K562 (cell line): ENCODE results near the gene METTL8. TPM values are rescaled to one million over a fixed set of nuclear protein-coding genes. Genes with fewer than 3 reads are reported as not detected.

Experiments
- ATAC-seq: fragments of 200-7000 bp; cut with Tn5 transposase; 3 replicates; pipeline ENCODE4 v1.9.1; 2020; ENCODE audit warnings: moderate library complexity
- BruUV-seq: library from RNA; stranded (reverse); fragments of 400-500 nt; replicated peaks from 2 replicates; lab custom pipeline; 2021; lab: Mats Ljungman, UMichigan
- CTCF ChIA-PET: fragments of 300-600 bp; formaldehyde crosslinking; extraction: SDS; loops from one replicate; lab custom pipeline; 2021; ENCODE audit warnings: low intra/inter-chr PET ratio; lab: Yijun Ruan, JAX
- POLR2A ChIA-PET: fragments of 300-600, 350-650 bp; sonication (Branson Sonifier 250); formaldehyde crosslinking; extraction: SDS; loops from one replicate; lab custom pipeline; 2021; ENCODE audit warnings: antibody characterized with exemption, inconsistent platforms; lab: Yijun Ruan, JAX
- DNase-seq, 4 experiments: peaks; one replicate each; pipeline versions ENCODE4 v3.0.0 to v3.0.0-alpha.2; 2011 to 2018; ENCODE audit warnings: low spot score in 3 of 4, mixed read lengths in 3 of 4; ENCODE audit errors: extremely low read depth in 1 of 4
- FAIRE-seq: peaks from 2 replicates; lab custom pipeline; 2011; peaks lifted over from hg19 to GRCh38; lab: Jason Lieb, UNC
- H2AFZ ChIP-seq: 2 replicates; pipeline ENCODE4 v1.6.0; 2011; ENCODE audit warnings: low read depth, low read length, control low read depth, inconsistent platforms
- H3K27ac ChIP-seq: fragments of 200-600 bp; 3 replicates; pipeline ENCODE4 v1.8.0; 2011; ENCODE audit warnings: low read depth, mild to moderate bottlenecking, control low read depth, inconsistent platforms, low read length, moderate library complexity, mixed read lengths; ENCODE audit errors: extremely low read depth
- H3K27me3 ChIP-seq, 2 experiments: fragments of 300-600 bp in 1 of 2; 2 replicates in 1 of 2; 3 replicates in 1 of 2; pipeline versions ENCODE4 v1.6.0 to v1.8.0; 2011; ENCODE audit warnings: inconsistent platforms in 2 of 2, low read length in 2 of 2, mild to moderate bottlenecking in 1 of 2, mixed read lengths in 1 of 2, moderate library complexity in 1 of 2; ENCODE audit not compliant: control insufficient read depth in 2 of 2, insufficient read depth in 2 of 2
- H3K36me3 ChIP-seq: fragments of 300-600 bp; 3 replicates; pipeline ENCODE4 v1.8.0; 2011; ENCODE audit warnings: mild to moderate bottlenecking, low read length, inconsistent platforms; ENCODE audit not compliant: control insufficient read depth, insufficient read depth
- H3K4me1 ChIP-seq, 2 experiments: fragments of 200-600 bp in 1 of 2; replicated peaks in 1 of 2; 2 replicates in 1 of 2; 3 replicates in 1 of 2; pipeline versions ENCODE4 v1.5.1 to v1.8.0; 2011; ENCODE audit warnings: inconsistent platforms in 2 of 2, low read length in 2 of 2, mild to moderate bottlenecking in 1 of 2, mixed read lengths in 1 of 2, moderate library complexity in 1 of 2; ENCODE audit not compliant: control insufficient read depth in 2 of 2, insufficient read depth in 2 of 2
- H3K4me2 ChIP-seq: 2 replicates; pipeline ENCODE4 v1.6.1; 2011; ENCODE audit warnings: low read length, control low read depth, inconsistent platforms, mixed read lengths; ENCODE audit not compliant: insufficient read depth
- H3K4me3 ChIP-seq: fragments of 200-600 bp; sonication (generic), shearing (Covaris generic); 2 replicates; pipeline ENCODE4 v1.5.1; 2016; ENCODE audit warnings: control low read depth, inconsistent platforms
- H3K79me2 ChIP-seq: fragments of 200-600 bp; 3 replicates; pipeline ENCODE4 v1.8.0; 2011; ENCODE audit warnings: low read length, inconsistent platforms; ENCODE audit not compliant: control insufficient read depth, insufficient read depth
- H3K9ac ChIP-seq, 2 experiments: 2 replicates each; pipeline versions ENCODE4 v1.6.0 to v1.6.1; 2011; ENCODE audit warnings: low read depth in 2 of 2, low read length in 2 of 2, control low read depth in 1 of 2, inconsistent platforms in 1 of 2, mild to moderate bottlenecking in 1 of 2, mixed read lengths in 1 of 2; ENCODE audit not compliant: insufficient read depth in 1 of 2
- H3K9me1 ChIP-seq: one replicate; pipeline ENCODE4 v1.6.0; 2011; ENCODE audit warnings: inconsistent platforms, mild to moderate bottlenecking, low read length, moderate library complexity; ENCODE audit not compliant: control insufficient read depth, insufficient read depth
- H3K9me3 ChIP-seq: replicated peaks from 2 replicates; pipeline ENCODE4 v1.5.1; 2011; ENCODE audit warnings: low read depth, low read length, inconsistent platforms; ENCODE audit not compliant: control insufficient read depth, insufficient read depth
- H4K20me1 ChIP-seq: replicated peaks from 2 replicates; pipeline ENCODE4 v1.6.1; 2011; ENCODE audit warnings: low read length, inconsistent platforms, mixed read lengths; ENCODE audit not compliant: control insufficient read depth, insufficient read depth
- DMBX1 ChIP-seq: fragments of 250-450 bp; sonication (Bioruptor Pico); IDR thresholded peaks from 2 replicates; pipeline ENCODE4 v1.8.0; 2022; ENCODE audit warnings: inconsistent platforms, mild to moderate bottlenecking, moderate library complexity, borderline replicate concordance
- ESRRB ChIP-seq: fragments of 250-450 bp; sonication (Bioruptor Pico); IDR thresholded peaks from 2 replicates; pipeline ENCODE4 v1.5.0; 2020; ENCODE audit warnings: mild to moderate bottlenecking, moderate library complexity, borderline replicate concordance
- HNRNPUL1 ChIP-seq: fragments of 200-400 bp; formaldehyde crosslinking; IDR thresholded peaks from 2 replicates; pipeline ENCODE4 v1.6.1; 2017; ENCODE audit warnings: low read length
- L3MBTL2 ChIP-seq: fragments of 450-650 bp; IDR thresholded peaks from 2 replicates; pipeline ENCODE4 v1.6.1; 2016; ENCODE audit warnings: mild to moderate bottlenecking, moderate library complexity
- NCOR1 ChIP-seq: fragments of 450-650 bp; IDR thresholded peaks from 2 replicates; pipeline ENCODE4 v1.6.1; 2016; ENCODE audit warnings: mild to moderate bottlenecking, moderate library complexity
- POLR2B ChIP-seq: fragments of 450-650 bp; IDR thresholded peaks from 2 replicates; pipeline ENCODE4 v1.6.1; 2018; ENCODE audit warnings: low read depth; ENCODE audit not compliant: partially characterized antibody
- RBBP5 ChIP-seq: fragments of 200-600 bp; sonication (generic); IDR thresholded peaks from 2 replicates; pipeline ENCODE4 v1.6.1; 2012; ENCODE audit warnings: borderline replicate concordance, mild to moderate bottlenecking, low read length, control low read depth, inconsistent platforms; ENCODE audit not compliant: insufficient read depth, poor library complexity, severe bottlenecking
- SMC3 ChIP-seq: conservative IDR thresholded peaks from 2 replicates; pipeline ENCODE4 v1.6.1; 2011; ENCODE audit warnings: low read depth, low read length, improper control_type of control experiment; ENCODE audit not compliant: insufficient read depth
- XRCC5 ChIP-seq: fragments of 200-400 bp; formaldehyde crosslinking; IDR thresholded peaks from 2 replicates; pipeline ENCODE4 v1.6.1; 2017; ENCODE audit warnings: low read depth, mild to moderate bottlenecking, low read length
- ZBTB9 ChIP-seq: fragments of 450-650 bp; formaldehyde crosslinking; IDR thresholded peaks from 2 replicates; pipeline ENCODE4 v1.4.0; 2020; ENCODE audit warnings: mild to moderate bottlenecking, moderate library complexity
- ZNF212 ChIP-seq: fragments of 450-650 bp; formaldehyde crosslinking; IDR thresholded peaks from 2 replicates; pipeline ENCODE4 v1.4.0; 2020; ENCODE audit warnings: mild to moderate bottlenecking
- WGBS: fragments of 100-300 bp; shearing (Covaris generic); methylation state at CpG from one replicate; pipeline ENCODE4 v1.1.6; 2016; ENCODE audit warnings: low coverage, mixed read lengths; ENCODE audit not compliant: insufficient coverage; ENCODE audit errors: missing lambda C conversion rate; 5-methylcytosine and 5-hydroxymethylcytosine counted together
- in situ Hi-C: fragments of 300-500 bp; cut with MboI; formaldehyde crosslinking; loops from 4 replicates; pipeline ENCODE4 v1.15.0; 2018; ENCODE audit warnings: inconsistent platforms, mixed read lengths
- intact Hi-C: fragments of 100-400 bp; cut with micrococcal nuclease; formaldehyde crosslinking; loops from 2 replicates; pipeline ENCODE4 v1.14.2; 2022
- polyA plus RNA-seq, 8 experiments: library from polyadenylated mRNA; depleted of rRNA in 4 of 8; stranded (reverse) in 5 of 8; unstranded in 3 of 8; fragments of >200 nt; fragmentation: Nextera tagmentation in 2 of 8; fragmentation: Illumina TruSeq in 1 of 8; extraction: Ambion mirVana in 2 of 8; extraction: Trizol in 1 of 8; gene quantifications; 2 replicates each; pipeline versions ENCODE4 v1.2.1 to v1.2.3, GENCODE V29; 2011 to 2014; ENCODE audit warnings: inconsistent platforms in 1 of 8, missing spikeins in 1 of 8
- total RNA-seq, 7 experiments: library from RNA; depleted of rRNA in 6 of 7; stranded (reverse); fragments of >200 nt in 6 of 7; fragmentation: Illumina TruSeq in 2 of 7; extraction: Trizol in 2 of 7; gene quantifications; 2 replicates each; pipeline versions ENCODE4 v1.2.1 to v1.2.3, GENCODE V29; 2011 to 2021; ENCODE audit warnings: low replicate concordance in 1 of 7
- TF ChIP-seq, protein P1 (sequence below): fragments of 150-350 bp; IDR thresholded peaks from 2 replicates; pipeline ENCODE4 v1.6.1; 2014; ENCODE audit warnings: low read depth, mild to moderate bottlenecking, low read length, borderline replicate concordance
- TF ChIP-seq, protein P2 (sequence below): sonication (generic); formaldehyde crosslinking; IDR thresholded peaks from 2 replicates; pipeline ENCODE4 v1.4.0; 2020; ENCODE audit warnings: mild to moderate bottlenecking, missing genetic modification reagents

The METTL8 gene
- total and polyA plus RNA-seq, 9 of the 15 experiments (the other 6 are each of a cell fraction or from before 2014, with no cell fraction given): 12.9 to 52.6 (median 33.7) TPM

DNA sequence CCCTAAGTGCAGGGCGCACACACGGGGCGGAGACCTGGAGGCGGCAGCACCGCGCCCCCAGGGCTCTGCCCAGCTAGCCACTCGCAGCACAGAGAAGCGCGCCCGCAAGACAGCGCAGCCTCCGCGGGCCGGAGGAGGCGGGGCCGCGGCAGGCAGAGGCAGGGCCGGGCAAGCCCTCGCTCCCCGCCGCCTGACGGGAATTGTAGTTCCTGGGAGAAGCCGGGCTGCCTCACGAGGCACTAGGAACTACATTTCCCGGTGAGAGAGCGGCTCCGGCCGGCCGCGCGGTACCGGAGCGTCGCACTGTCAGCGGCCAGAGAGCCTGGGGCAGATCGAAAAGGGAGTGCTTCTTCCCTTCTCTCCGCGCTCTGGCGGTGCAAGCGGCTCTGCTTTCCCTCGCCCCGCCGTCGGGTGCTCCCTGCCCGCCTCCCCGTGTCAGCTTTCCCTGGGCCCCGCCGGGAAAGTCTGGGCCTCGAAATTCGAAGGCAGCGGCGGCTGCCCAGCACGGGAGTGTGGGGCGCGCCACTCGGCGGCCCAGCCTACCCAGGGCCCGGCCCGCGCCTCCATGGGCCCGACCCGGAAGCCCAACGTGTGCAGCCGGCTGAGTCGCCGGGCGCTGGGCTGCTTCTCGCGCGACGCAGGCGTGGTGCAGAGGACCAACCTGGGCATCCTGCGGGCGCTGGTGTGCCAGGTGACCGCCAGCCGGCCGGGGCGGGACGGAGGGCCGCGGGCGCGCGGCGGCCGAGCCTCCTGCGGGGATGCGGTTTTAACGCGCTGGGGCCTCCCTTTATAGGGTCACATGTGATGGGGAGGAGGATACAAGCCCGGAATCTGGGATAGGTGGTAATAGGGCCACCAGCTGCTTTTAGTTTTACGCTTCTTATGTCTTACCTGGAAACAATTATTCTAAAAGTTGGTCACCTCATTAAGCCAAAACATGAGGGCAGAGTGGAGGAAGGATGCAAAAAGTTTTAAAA lies 511 bp upstream of the METTL8 start, which contains the start of gene DCAF17:
Gene DCAF17 (plus strand): TSS at position 214 of the 977 bp plus-strand sequence. CDS start 352 bp downstream, at position 566.
- H3K27me3 ChIP-seq: no peaks in the 10 kb centered on the region
- POLR2A ChIA-PET: interaction anchor here (0.5 to 2.1 kb wide), 31 partner anchors 10 to 665 kb away, joined by 3 to 15 read pairs (median 3); partner anchors contain the start of genes CYBRD1, GORASP2 and METAP1D
- no peaks in the 10 kb centered on the region for H4K20me1 ChIP-seq
- H3K9ac ChIP-seq: peak within 1 kb of the TSS; percentile 95 to 97
- FAIRE-seq: peak; percentile 91
- intact Hi-C loops: loop anchor here (5.0 kb wide), 2 partner anchors 277 to 462 kb away; no protein-coding TSS in a partner anchor
- WGBS: under 1% methylated on average over 84 of the region's 92 CpGs
- DNase-seq: peak; percentile 81 to 99 (median 96)
- ATAC-seq: peak; percentile 97
- H3K4me3 ChIP-seq: peak within 1 kb of the TSS; percentile 86
- H2AFZ ChIP-seq: peak within 1 kb of the TSS; percentile 95
- in situ Hi-C loops: no loop called here
- no peaks in the 10 kb centered on the region for H3K9me1 ChIP-seq
- H3K27ac ChIP-seq: peak within 1 kb of the TSS; percentile 94
- BruUV-seq: no TSS peak
- H3K36me3 ChIP-seq: peaks cover 46% of the 10 kb centered on the region
- peaks cover 13 to 18% of the 10 kb centered on the region in 2 experiments for H3K4me1 ChIP-seq
- H3K4me2 ChIP-seq: peak within 1 kb of the TSS; percentile 96
- CTCF ChIA-PET: interaction anchor here (1.2 kb wide), 1 partner anchor 276 kb away, joined by 3 read pairs; no protein-coding TSS in a partner anchor
- peaks cover 74% of the 10 kb centered on the region for H3K79me2 ChIP-seq
- peaks cover 7% of the 10 kb centered on the region for H3K9me3 ChIP-seq
- TF ChIP-seq RBBP5 (peak; percentile 98), NCOR1 (no peak), ZNF212 (CRISPR knock-in tag) (peak; percentile 28), SMC3 (no peak), XRCC5 (peak; percentile 95), DMBX1 (0 out of 2 replicates have a peak, but pooled peaks have one; percentile 67), POLR2B (peak; percentile 85), L3MBTL2 (peak; percentile 97), ZBTB9 (CRISPR knock-in tag) (peak; percentile 89), ESRRB (no peak), HNRNPUL1 (no peak)
- TF ChIP-seq, protein P1, sequence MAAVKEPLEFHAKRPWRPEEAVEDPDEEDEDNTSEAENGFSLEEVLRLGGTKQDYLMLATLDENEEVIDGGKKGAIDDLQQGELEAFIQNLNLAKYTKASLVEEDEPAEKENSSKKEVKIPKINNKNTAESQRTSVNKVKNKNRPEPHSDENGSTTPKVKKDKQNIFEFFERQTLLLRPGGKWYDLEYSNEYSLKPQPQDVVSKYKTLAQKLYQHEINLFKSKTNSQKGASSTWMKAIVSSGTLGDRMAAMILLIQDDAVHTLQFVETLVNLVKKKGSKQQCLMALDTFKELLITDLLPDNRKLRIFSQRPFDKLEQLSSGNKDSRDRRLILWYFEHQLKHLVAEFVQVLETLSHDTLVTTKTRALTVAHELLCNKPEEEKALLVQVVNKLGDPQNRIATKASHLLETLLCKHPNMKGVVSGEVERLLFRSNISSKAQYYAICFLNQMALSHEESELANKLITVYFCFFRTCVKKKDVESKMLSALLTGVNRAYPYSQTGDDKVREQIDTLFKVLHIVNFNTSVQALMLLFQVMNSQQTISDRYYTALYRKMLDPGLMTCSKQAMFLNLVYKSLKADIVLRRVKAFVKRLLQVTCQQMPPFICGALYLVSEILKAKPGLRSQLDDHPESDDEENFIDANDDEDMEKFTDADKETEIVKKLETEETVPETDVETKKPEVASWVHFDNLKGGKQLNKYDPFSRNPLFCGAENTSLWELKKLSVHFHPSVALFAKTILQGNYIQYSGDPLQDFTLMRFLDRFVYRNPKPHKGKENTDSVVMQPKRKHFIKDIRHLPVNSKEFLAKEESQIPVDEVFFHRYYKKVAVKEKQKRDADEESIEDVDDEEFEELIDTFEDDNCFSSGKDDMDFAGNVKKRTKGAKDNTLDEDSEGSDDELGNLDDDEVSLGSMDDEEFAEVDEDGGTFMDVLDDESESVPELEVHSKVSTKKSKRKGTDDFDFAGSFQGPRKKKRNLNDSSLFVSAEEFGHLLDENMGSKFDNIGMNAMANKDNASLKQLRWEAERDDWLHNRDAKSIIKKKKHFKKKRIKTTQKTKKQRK: no peak
- TF ChIP-seq, protein P2, sequence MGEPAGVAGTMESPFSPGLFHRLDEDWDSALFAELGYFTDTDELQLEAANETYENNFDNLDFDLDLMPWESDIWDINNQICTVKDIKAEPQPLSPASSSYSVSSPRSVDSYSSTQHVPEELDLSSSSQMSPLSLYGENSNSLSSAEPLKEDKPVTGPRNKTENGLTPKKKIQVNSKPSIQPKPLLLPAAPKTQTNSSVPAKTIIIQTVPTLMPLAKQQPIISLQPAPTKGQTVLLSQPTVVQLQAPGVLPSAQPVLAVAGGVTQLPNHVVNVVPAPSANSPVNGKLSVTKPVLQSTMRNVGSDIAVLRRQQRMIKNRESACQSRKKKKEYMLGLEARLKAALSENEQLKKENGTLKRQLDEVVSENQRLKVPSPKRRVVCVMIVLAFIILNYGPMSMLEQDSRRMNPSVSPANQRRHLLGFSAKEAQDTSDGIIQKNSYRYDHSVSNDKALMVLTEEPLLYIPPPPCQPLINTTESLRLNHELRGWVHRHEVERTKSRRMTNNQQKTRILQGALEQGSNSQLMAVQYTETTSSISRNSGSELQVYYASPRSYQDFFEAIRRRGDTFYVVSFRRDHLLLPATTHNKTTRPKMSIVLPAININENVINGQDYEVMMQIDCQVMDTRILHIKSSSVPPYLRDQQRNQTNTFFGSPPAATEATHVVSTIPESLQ (CRISPR knock-in tag): peak; percentile 93
